ENCODE results near the gene CYP26B1.

DNA sequence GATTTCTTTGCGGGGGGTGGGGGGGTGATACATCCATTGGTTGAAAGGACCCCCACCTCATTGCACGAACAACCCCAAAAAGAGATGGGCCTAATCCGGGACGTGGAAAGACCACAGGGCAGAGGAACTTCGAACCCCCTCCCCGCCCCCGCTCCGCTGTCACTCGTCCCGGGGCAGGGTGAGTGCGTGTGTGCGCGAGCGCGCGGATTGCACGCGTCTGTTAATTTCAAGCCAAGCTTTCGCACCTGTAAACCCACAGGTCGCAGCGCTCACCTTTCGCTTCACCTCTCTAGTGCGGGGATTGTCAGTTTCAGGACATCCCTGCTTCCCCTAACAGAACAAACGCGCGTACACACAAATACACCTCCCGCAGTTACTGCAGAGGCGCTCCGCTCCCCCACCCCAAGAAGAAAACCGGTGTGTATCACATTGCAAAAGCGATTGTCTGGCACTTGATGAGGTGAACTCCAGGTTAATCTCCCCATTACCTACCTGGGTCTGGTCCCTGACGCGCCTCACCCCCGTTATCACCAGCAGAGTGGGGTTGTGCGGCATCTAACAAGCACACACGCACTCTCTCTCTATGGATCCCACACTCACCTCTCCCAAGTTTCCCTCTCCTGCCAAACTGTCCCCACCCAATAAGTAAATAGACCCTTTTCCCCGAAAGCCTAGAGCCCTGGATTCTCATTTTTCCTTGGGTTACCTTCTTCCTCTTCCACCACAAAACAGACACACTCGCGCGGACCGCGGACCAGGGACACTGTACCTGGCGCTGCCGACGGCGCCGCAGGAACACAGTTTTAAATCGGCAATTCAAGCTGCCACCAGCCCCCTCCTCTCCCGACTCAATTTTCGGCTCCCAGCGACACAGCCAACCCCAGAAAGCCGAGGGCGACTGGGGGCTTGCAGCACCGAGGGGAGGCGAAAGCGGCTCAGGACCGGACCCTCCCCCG is 1.0 kb downstream of the CYP26B1 start:
- TF ChIP-seq YY1 (IDR thresholded peaks at IDR 0.05; ENCODE audit: low read depth), result no peak
- TF ChIP-seq TAF1 (IDR thresholded peaks at IDR 0.05; ENCODE audit: low read depth), result no peak
- TF ChIP-seq CEBPB (IDR thresholded peaks at IDR 0.05), result no peak
- TF ChIP-seq, protein P1, sequence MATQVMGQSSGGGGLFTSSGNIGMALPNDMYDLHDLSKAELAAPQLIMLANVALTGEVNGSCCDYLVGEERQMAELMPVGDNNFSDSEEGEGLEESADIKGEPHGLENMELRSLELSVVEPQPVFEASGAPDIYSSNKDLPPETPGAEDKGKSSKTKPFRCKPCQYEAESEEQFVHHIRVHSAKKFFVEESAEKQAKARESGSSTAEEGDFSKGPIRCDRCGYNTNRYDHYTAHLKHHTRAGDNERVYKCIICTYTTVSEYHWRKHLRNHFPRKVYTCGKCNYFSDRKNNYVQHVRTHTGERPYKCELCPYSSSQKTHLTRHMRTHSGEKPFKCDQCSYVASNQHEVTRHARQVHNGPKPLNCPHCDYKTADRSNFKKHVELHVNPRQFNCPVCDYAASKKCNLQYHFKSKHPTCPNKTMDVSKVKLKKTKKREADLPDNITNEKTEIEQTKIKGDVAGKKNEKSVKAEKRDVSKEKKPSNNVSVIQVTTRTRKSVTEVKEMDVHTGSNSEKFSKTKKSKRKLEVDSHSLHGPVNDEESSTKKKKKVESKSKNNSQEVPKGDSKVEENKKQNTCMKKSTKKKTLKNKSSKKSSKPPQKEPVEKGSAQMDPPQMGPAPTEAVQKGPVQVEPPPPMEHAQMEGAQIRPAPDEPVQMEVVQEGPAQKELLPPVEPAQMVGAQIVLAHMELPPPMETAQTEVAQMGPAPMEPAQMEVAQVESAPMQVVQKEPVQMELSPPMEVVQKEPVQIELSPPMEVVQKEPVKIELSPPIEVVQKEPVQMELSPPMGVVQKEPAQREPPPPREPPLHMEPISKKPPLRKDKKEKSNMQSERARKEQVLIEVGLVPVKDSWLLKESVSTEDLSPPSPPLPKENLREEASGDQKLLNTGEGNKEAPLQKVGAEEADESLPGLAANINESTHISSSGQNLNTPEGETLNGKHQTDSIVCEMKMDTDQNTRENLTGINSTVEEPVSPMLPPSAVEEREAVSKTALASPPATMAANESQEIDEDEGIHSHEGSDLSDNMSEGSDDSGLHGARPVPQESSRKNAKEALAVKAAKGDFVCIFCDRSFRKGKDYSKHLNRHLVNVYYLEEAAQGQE (IDR thresholded peaks at IDR 0.05; ENCODE audit: low read depth), result no peak
- TF ChIP-seq CREB1 (IDR thresholded peaks at IDR 0.05; ENCODE audit: low read depth), result no peak
- TF ChIP-seq, protein P2, sequence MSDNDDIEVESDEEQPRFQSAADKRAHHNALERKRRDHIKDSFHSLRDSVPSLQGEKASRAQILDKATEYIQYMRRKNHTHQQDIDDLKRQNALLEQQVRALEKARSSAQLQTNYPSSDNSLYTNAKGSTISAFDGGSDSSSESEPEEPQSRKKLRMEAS (IDR thresholded peaks at IDR 0.05), result no peak
- TF ChIP-seq EP300 (IDR thresholded peaks at IDR 0.05; ENCODE audit: borderline replicate concordance), result no peak
